Measurements from ENCODE around the gene MAPKAP1. TPM values are rescaled to one million over a fixed set of nuclear protein-coding genes. Genes with fewer than 3 reads are reported as not detected.

The MAPKAP1 gene
- total RNA-seq, 4 donors from 2014 or later = 46.7 to 63.0 (median 57.9) TPM

- intact Hi-C loops (cut with DNase I; ENCODE audit: low total_unique reads) = no loop called here
- TF ChIP-seq POLR2A (IDR thresholded peaks at IDR 0.05) (no peak), CTCF (IDR thresholded peaks at IDR 0.05) (no peak)
- H3K4me3 ChIP-seq (ENCODE audit: low read depth, poor library complexity, severe bottlenecking) = no peak overlapping the region
- WGBS, 2 donors = 90 to 94% methylated on average over 12 of the region's 12 CpGs
- DNase-seq (ENCODE audit: low spot score in 2 of 2) = no peak
Measured at GRCh38 chr9:125399165-125399564, 307.8 kb downstream of the MAPKAP1 start.

- DNase-seq (ENCODE audit: low spot score in 2 of 2) = no peak
- intact Hi-C loops (cut with DNase I; ENCODE audit: low total_unique reads) = no loop called here
- WGBS, 2 donors = 95 to 98% methylated on average over 1 of the region's 1 CpG
- no peak for TF ChIP-seq POLR2A (IDR thresholded peaks at IDR 0.05)
- TF ChIP-seq CTCF (IDR thresholded peaks at IDR 0.05) = no peak
- no peak overlapping the region for H3K4me3 ChIP-seq (ENCODE audit: low read depth, poor library complexity, severe bottlenecking)
Measured at GRCh38 chr9:125398243-125398642, 308.8 kb downstream of the MAPKAP1 start.

- DNase-seq (ENCODE audit: low spot score in 2 of 2) = no peak
- WGBS, 2 donors = 45 to 67% methylated on average over 11 of the region's 11 CpGs
- intact Hi-C loops (cut with DNase I; ENCODE audit: low total_unique reads) = no loop called here
- H3K4me3 ChIP-seq (ENCODE audit: low read depth, poor library complexity, severe bottlenecking) = no peak overlapping the region
- TF ChIP-seq POLR2A (IDR thresholded peaks at IDR 0.05) = no peak
- TF ChIP-seq CTCF (IDR thresholded peaks at IDR 0.05) = no peak
Measured at GRCh38 chr9:125397736-125398135, 309.3 kb downstream of the MAPKAP1 start.

GRCh38 chr9:125396799-125397198 is 310.2 kb downstream of the MAPKAP1 start:
- no peak overlapping the region for H3K4me3 ChIP-seq (ENCODE audit: low read depth, poor library complexity, severe bottlenecking)
- WGBS, 2 donors = 96 to 97% methylated on average over 6 of the region's 6 CpGs
- DNase-seq (ENCODE audit: low spot score in 2 of 2) = no peak
- intact Hi-C loops (cut with DNase I; ENCODE audit: low total_unique reads) = no loop called here
- no peak for TF ChIP-seq CTCF (IDR thresholded peaks at IDR 0.05)

GRCh38 chr9:125393426-125393825 is 313.6 kb downstream of the MAPKAP1 start:
- TF ChIP-seq CTCF (IDR thresholded peaks at IDR 0.05) = no peak
- TF ChIP-seq POLR2A (IDR thresholded peaks at IDR 0.05) = no peak
- H3K4me3 ChIP-seq (ENCODE audit: low read depth, poor library complexity, severe bottlenecking) = no peak overlapping the region
- DNase-seq (ENCODE audit: low spot score in 2 of 2) = no peak
- 91 to 98% methylated on average over 3 of the region's 3 CpGs for WGBS, 2 donors
- intact Hi-C loops (cut with DNase I; ENCODE audit: low total_unique reads) = no loop called here

GRCh38 chr9:125391704-125392103 is 315.3 kb downstream of the MAPKAP1 start:
- WGBS, 2 donors = 85 to 90% methylated on average over 6 of the region's 6 CpGs
- no peak overlapping the region for H3K4me3 ChIP-seq (ENCODE audit: low read depth, poor library complexity, severe bottlenecking)
- TF ChIP-seq CTCF (IDR thresholded peaks at IDR 0.05) (no peak), POLR2A (IDR thresholded peaks at IDR 0.05) (no peak)
- intact Hi-C loops (cut with DNase I; ENCODE audit: low total_unique reads) = no loop called here
- DNase-seq (ENCODE audit: low spot score in 2 of 2) = no peak
